ENCODE measurements around the gene CSNK1A1L.

GRCh38 chr13:37127691-37128241, 22.3 kb upstream of the CSNK1A1L start:
- TF ChIP-seq POLR2A (IDR thresholded peaks at IDR 0.05) (no peak), CTCF (IDR thresholded peaks at IDR 0.05) (no peak)

All from thyroid gland (tissue), 4 donors.